K562 (cell line): ENCODE results near the gene RAB24. TPM values are rescaled to one million over a fixed set of nuclear protein-coding genes. Genes with fewer than 3 reads are reported as not detected.

Experiments
- CXXC5 ChIP-seq: fragments of 250-450 bp; sonication (Bioruptor Pico); IDR thresholded peaks from 2 replicates; pipeline ENCODE4 v1.8.0; 2022; ENCODE audit warnings: inconsistent platforms, mild to moderate bottlenecking, moderate library complexity
- FOXK2 ChIP-seq, 2 experiments: fragments of 450-650 bp; IDR thresholded peaks in 1 of 2; conservative IDR thresholded peaks in 1 of 2; 2 replicates each; pipeline ENCODE4 v1.6.1; 2016; ENCODE audit warnings: low read depth in 2 of 2, mild to moderate bottlenecking in 1 of 2
- FOXM1 ChIP-seq, 2 experiments: fragments of 450-650 bp in 1 of 2; sonication (generic) in 1 of 2; formaldehyde crosslinking in 1 of 2; IDR thresholded peaks; 2 replicates each; pipeline versions ENCODE4 v1.6.1 to v1.9.0; 2017 to 2022; ENCODE audit warnings: low read depth in 2 of 2, mild to moderate bottlenecking in 2 of 2, missing genetic modification reagents in 1 of 2, moderate library complexity in 1 of 2
- PCBP1 ChIP-seq: fragments of 200-400 bp; formaldehyde crosslinking; IDR thresholded peaks from 2 replicates; pipeline ENCODE4 v1.6.1; 2018; ENCODE audit warnings: mild to moderate bottlenecking, low read depth, low read length; ENCODE audit not compliant: poor library complexity, severe bottlenecking
- PHF20 ChIP-seq: fragments of 450-650 bp; IDR thresholded peaks from 2 replicates; pipeline ENCODE4 v1.6.1; 2018; ENCODE audit not compliant: partially characterized antibody
- RBM15 ChIP-seq: fragments of 200-400 bp; formaldehyde crosslinking; IDR thresholded peaks from 2 replicates; pipeline ENCODE4 v1.6.1; 2018; ENCODE audit warnings: mild to moderate bottlenecking, low read length, moderate library complexity; ENCODE audit not compliant: insufficient read depth
- TCF7 ChIP-seq: sonication (generic); IDR thresholded peaks from 2 replicates; pipeline ENCODE4 v1.6.1; 2016; ENCODE audit warnings: antibody characterized with exemption, borderline replicate concordance
- ZNF584 ChIP-seq: fragments of 200-800 bp; sonication (Bioruptor generic); IDR thresholded peaks from 2 replicates; pipeline ENCODE4 v1.6.1; 2016; ENCODE audit warnings: low read depth, mild to moderate bottlenecking, missing genetic modification characterization, missing compliant biosample characterization
- polyA plus RNA-seq, 8 experiments: library from polyadenylated mRNA; depleted of rRNA in 4 of 8; stranded (reverse) in 5 of 8; unstranded in 3 of 8; fragments of >200 nt; fragmentation: Nextera tagmentation in 2 of 8; fragmentation: Illumina TruSeq in 1 of 8; extraction: Ambion mirVana in 2 of 8; extraction: Trizol in 1 of 8; gene quantifications; 2 replicates each; pipeline versions ENCODE4 v1.2.1 to v1.2.3, GENCODE V29; 2011 to 2014; ENCODE audit warnings: inconsistent platforms in 1 of 8, missing spikeins in 1 of 8
- total RNA-seq, 7 experiments: library from RNA; depleted of rRNA in 6 of 7; stranded (reverse); fragments of >200 nt in 6 of 7; fragmentation: Illumina TruSeq in 2 of 7; extraction: Trizol in 2 of 7; gene quantifications; 2 replicates each; pipeline versions ENCODE4 v1.2.1 to v1.2.3, GENCODE V29; 2011 to 2021; ENCODE audit warnings: low replicate concordance in 1 of 7
- TF ChIP-seq, protein P1 (sequence below): fragments of 450-650 bp; formaldehyde crosslinking; IDR thresholded peaks from 2 replicates; pipeline ENCODE4 v1.4.0; 2020; ENCODE audit warnings: mild to moderate bottlenecking, mixed read lengths
- TF ChIP-seq, protein P2 (sequence below): sonication (generic); formaldehyde crosslinking; IDR thresholded peaks from 2 replicates; pipeline ENCODE4 v1.9.0; 2022; ENCODE audit warnings: mild to moderate bottlenecking, missing genetic modification reagents
- TF ChIP-seq, protein P3 (sequence below): sonication (generic); formaldehyde crosslinking; IDR thresholded peaks from 2 replicates; pipeline ENCODE4 v1.8.1; 2023; ENCODE audit warnings: missing genetic modification reagents, mild to moderate bottlenecking, borderline replicate concordance
- TF ChIP-seq, protein P4 (sequence below): sonication (generic); formaldehyde crosslinking; IDR thresholded peaks from 2 replicates; pipeline ENCODE4 v1.8.0; 2022; ENCODE audit warnings: mild to moderate bottlenecking, missing genetic modification reagents

Gene RAB24
- total and polyA plus RNA-seq, 9 of the 15 experiments (the other 6 are each of a cell fraction or from before 2014, with no cell fraction given), result 13.9 to 107 (median 34.8) TPM

DNA sequence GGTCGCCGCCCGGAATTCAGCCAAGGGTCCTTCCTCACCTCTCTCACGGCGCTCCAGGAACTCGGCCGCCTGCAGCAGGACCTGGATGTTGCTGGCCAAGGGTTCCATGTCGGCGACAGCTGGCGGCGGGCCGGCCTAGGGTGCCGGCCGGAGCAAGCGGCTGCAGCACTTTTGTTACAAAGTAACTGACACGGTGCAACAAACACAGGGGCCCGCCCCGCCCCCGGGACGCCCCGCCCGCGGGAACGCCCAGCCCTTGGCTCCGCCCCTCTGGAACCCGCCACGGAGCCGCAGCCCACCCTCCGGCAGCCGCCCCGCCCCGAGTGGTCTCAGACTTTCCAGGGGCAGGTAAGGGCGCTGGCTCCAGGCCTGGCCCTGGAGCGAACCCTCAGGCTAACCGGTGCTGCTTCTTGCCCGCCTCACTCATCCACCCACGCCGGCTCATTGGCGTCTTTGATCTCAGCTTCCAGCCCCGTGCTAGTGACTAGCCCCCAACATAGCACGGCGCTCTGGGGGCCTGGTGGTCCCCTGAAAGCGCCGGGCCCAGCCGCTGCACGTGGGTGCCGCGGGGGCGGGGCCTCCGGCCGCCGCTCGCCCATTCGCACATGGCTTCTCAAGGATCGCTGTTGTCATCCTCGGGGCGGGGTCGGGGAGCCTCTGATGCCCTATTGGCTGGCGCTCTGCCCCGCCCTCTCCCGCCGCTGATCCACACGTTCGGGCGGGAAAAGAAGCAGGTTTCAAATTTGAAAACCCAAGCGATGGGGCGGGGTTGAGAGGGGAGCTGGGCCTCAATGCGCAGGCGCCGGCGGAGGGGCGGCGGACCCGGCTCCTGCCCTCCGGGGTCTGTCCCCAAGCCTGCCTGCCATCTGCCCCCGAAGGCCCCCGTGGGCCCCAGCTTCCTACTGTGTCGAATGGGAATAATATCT is 8.5 kb upstream of the RAB24 start, which contains the start of gene MXD3 (continued):
- peak; percentile 81 for TF ChIP-seq PCBP1
- peak; percentile 98 to 99 for TF ChIP-seq FOXK2 (conservative IDR thresholded peaks at IDR 0.05 in 1 of 2, IDR thresholded peaks at IDR 0.05 in 1 of 2; ENCODE audit: low read depth in 2 of 2)
- TF ChIP-seq, protein P1, sequence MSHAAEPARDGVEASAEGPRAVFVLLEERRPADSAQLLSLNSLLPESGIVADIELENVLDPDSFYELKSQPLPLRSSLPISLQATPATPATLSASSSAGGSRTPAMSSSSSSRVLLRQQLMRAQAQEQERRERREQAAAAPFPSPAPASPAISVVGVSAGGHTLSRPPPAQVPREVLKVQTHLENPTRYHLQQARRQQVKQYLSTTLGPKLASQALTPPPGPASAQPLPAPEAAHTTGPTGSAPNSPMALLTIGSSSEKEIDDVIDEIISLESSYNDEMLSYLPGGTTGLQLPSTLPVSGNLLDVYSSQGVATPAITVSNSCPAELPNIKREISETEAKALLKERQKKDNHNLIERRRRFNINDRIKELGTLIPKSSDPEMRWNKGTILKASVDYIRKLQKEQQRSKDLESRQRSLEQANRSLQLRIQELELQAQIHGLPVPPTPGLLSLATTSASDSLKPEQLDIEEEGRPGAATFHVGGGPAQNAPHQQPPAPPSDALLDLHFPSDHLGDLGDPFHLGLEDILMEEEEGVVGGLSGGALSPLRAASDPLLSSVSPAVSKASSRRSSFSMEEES (CRISPR knock-in tag), result no peak
- TF ChIP-seq FOXM1 (IDR thresholded peaks at IDR 0.05; ENCODE audit: low read depth), result peak; percentile 99
- peak; percentile 96 for TF ChIP-seq FOXM1 (CRISPR knock-in tag; IDR thresholded peaks at IDR 0.05; ENCODE audit: low read depth)
- TF ChIP-seq CXXC5 (CRISPR knock-in tag), result peak; percentile 82
- no peak for TF ChIP-seq ZNF584 (CRISPR knock-in tag)
- TF ChIP-seq, protein P2, sequence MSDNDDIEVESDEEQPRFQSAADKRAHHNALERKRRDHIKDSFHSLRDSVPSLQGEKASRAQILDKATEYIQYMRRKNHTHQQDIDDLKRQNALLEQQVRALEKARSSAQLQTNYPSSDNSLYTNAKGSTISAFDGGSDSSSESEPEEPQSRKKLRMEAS, result peak; percentile 99
- TF ChIP-seq RBM15, result no peak
- TF ChIP-seq TCF7, result no peak; the same call in 1 of the 2 replicates
- peak; percentile 35 for TF ChIP-seq PHF20
- TF ChIP-seq, protein P3, sequence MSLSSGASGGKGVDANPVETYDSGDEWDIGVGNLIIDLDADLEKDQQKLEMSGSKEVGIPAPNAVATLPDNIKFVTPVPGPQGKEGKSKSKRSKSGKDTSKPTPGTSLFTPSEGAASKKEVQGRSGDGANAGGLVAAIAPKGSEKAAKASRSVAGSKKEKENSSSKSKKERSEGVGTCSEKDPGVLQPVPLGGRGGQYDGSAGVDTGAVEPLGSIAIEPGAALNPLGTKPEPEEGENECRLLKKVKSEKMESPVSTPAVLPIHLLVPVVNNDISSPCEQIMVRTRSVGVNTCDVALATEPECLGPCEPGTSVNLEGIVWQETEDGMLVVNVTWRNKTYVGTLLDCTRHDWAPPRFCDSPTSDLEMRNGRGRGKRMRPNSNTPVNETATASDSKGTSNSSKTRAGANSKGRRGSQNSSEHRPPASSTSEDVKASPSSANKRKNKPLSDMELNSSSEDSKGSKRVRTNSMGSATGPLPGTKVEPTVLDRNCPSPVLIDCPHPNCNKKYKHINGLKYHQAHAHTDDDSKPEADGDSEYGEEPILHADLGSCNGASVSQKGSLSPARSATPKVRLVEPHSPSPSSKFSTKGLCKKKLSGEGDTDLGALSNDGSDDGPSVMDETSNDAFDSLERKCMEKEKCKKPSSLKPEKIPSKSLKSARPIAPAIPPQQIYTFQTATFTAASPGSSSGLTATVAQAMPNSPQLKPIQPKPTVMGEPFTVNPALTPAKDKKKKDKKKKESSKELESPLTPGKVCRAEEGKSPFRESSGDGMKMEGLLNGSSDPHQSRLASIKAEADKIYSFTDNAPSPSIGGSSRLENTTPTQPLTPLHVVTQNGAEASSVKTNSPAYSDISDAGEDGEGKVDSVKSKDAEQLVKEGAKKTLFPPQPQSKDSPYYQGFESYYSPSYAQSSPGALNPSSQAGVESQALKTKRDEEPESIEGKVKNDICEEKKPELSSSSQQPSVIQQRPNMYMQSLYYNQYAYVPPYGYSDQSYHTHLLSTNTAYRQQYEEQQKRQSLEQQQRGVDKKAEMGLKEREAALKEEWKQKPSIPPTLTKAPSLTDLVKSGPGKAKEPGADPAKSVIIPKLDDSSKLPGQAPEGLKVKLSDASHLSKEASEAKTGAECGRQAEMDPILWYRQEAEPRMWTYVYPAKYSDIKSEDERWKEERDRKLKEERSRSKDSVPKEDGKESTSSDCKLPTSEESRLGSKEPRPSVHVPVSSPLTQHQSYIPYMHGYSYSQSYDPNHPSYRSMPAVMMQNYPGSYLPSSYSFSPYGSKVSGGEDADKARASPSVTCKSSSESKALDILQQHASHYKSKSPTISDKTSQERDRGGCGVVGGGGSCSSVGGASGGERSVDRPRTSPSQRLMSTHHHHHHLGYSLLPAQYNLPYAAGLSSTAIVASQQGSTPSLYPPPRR, result no peak; the same call in 1 of the 2 replicates
- TF ChIP-seq, protein P4, sequence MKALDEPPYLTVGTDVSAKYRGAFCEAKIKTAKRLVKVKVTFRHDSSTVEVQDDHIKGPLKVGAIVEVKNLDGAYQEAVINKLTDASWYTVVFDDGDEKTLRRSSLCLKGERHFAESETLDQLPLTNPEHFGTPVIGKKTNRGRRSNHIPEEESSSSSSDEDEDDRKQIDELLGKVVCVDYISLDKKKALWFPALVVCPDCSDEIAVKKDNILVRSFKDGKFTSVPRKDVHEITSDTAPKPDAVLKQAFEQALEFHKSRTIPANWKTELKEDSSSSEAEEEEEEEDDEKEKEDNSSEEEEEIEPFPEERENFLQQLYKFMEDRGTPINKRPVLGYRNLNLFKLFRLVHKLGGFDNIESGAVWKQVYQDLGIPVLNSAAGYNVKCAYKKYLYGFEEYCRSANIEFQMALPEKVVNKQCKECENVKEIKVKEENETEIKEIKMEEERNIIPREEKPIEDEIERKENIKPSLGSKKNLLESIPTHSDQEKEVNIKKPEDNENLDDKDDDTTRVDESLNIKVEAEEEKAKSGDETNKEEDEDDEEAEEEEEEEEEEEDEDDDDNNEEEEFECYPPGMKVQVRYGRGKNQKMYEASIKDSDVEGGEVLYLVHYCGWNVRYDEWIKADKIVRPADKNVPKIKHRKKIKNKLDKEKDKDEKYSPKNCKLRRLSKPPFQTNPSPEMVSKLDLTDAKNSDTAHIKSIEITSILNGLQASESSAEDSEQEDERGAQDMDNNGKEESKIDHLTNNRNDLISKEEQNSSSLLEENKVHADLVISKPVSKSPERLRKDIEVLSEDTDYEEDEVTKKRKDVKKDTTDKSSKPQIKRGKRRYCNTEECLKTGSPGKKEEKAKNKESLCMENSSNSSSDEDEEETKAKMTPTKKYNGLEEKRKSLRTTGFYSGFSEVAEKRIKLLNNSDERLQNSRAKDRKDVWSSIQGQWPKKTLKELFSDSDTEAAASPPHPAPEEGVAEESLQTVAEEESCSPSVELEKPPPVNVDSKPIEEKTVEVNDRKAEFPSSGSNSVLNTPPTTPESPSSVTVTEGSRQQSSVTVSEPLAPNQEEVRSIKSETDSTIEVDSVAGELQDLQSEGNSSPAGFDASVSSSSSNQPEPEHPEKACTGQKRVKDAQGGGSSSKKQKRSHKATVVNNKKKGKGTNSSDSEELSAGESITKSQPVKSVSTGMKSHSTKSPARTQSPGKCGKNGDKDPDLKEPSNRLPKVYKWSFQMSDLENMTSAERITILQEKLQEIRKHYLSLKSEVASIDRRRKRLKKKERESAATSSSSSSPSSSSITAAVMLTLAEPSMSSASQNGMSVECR (CRISPR knock-in tag), result peak; percentile 74
